A549 (cell line): ENCODE data around the gene DNAH17.

Experiments used
- MAFK ChIP-seq: fragments of 450-650 bp; IDR thresholded peaks from 2 replicates; pipeline ENCODE4 v1.6.1; 2014; ENCODE audit not compliant: partially characterized antibody
- POLR2A ChIP-seq: IDR thresholded peaks from 2 replicates; pipeline ENCODE4 v1.6.1; 2012; ENCODE audit warnings: mild to moderate bottlenecking, low read length

DNA sequence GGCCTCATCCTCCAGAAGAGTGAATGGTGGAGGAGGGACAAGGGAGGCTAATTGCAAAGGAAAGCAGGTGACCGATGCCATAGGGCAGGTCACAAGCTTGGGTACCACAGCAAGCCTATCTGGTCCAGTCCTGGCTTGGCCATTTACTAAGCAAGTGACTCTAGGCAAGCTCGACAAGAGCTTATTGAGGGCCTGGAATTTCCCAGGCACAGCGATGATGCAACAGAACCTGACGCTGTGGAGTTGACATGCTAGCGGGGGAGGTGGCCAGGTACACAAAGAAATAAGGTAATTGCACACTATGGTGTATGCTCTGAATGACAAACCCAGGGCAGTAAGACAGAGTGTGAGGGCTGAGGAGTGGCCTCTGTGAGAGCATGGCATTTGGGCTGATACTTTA, 100.2 kb downstream of the DNAH17 start:
- no peak for TF ChIP-seq MAFK
- no peak for TF ChIP-seq POLR2A
